ENCODE measurements around the gene IFIT3.

GRCh38 chr10:89310056-89310893, 17.5 kb upstream of the IFIT3 start:
- TF ChIP-seq CTCF (conservative IDR thresholded peaks at IDR 0.05 in 1 of 2, IDR thresholded peaks at IDR 0.05 in 1 of 2; ENCODE audit: extremely low read depth in 1 of 2, insufficient read depth in 1 of 2, low read depth in 1 of 2, low read length in 2 of 2) (no peak), EZH2 (IDR thresholded peaks at IDR 0.05; ENCODE audit: borderline replicate concordance, low read length) (no peak)

Data from mammary epithelial cell (primary cell).